Measurements from ENCODE around the gene PSMA4. TPM values are rescaled to one million over a fixed set of nuclear protein-coding genes. Genes with fewer than 3 reads are reported as not detected.

Gene PSMA4
- total and polyA plus RNA-seq, 8 donors: 7.2 to 393 (median 162) TPM

- intact Hi-C loops (cut with DNase I; ENCODE audit: low total_unique reads): no loop called here
- 34 to 70% (median 49%) methylated on average over 4 of the region's 4 CpGs for WGBS, 5 donors
- H3K4me1 ChIP-seq: no peaks in the 10 kb centered on the region
These were observed 33.2 kb downstream of the PSMA4 start for GRCh38 chr15:78573416-78573815.

GRCh38 chr15:78574944-78575343 lies 34.7 kb downstream of the PSMA4 start:
- H3K9me3 ChIP-seq: no peaks in the 10 kb centered on the region
- no peaks in the 10 kb centered on the region for H3K4me1 ChIP-seq
- no peak overlapping the region for H3K27ac ChIP-seq
- TF ChIP-seq CTCF (IDR thresholded peaks at IDR 0.05): no peak
- TF ChIP-seq POLR2A (IDR thresholded peaks at IDR 0.05): no peak
- no peak for TF ChIP-seq POLR2AphosphoS5 (IDR thresholded peaks at IDR 0.05)
- no peak for TF ChIP-seq EP300 (IDR thresholded peaks at IDR 0.05)
- peaks cover 0 to 3% (median under 1%) of the 10 kb centered on the region in 3 donors for H3K27me3 ChIP-seq
- H3K4me3 ChIP-seq: no peak overlapping the region
- 95 to 100% (median 97%) methylated on average over 1 of the region's 1 CpG for WGBS, 5 donors
- intact Hi-C loops (cut with DNase I; ENCODE audit: low total_unique reads): no loop called here
- H3K36me3 ChIP-seq: no peaks in the 10 kb centered on the region
- DNase-seq: no peak

More at GRCh38 chr15:78573416-78573815, 33.2 kb downstream of the PSMA4 start:
- H3K9me3 ChIP-seq: no peaks in the 10 kb centered on the region
- no peak for TF ChIP-seq CTCF (IDR thresholded peaks at IDR 0.05)
- no peak for TF ChIP-seq POLR2A (IDR thresholded peaks at IDR 0.05)
- no peak for TF ChIP-seq POLR2AphosphoS5 (IDR thresholded peaks at IDR 0.05)
- TF ChIP-seq EP300 (IDR thresholded peaks at IDR 0.05): no peak
- H3K4me3 ChIP-seq: no peak overlapping the region
- no peaks in the 10 kb centered on the region for H3K36me3 ChIP-seq
- H3K27ac ChIP-seq: no peak overlapping the region
- no peak for DNase-seq
- H3K27me3 ChIP-seq: peaks cover 0 to 10% (median 4%) of the 10 kb centered on the region in 3 donors

GRCh38 chr15:78597583-78597982 lies 57.3 kb downstream of the PSMA4 start:
- no peaks in the 10 kb centered on the region for H3K4me1 ChIP-seq
- H3K27me3 ChIP-seq: peaks cover 0 to 4% (median 0%) of the 10 kb centered on the region in 3 donors
- no peak overlapping the region for H3K4me3 ChIP-seq
- DNase-seq: no peak
- peaks cover 0 to 2% (median 0%) of the 10 kb centered on the region in 4 donors for H3K36me3 ChIP-seq
- intact Hi-C loops (cut with DNase I; ENCODE audit: low total_unique reads): no loop called here
- no peak overlapping the region for H3K27ac ChIP-seq
- WGBS, 5 donors: 92 to 100% (median 97%) methylated on average over 1 of the region's 1 CpG
- TF ChIP-seq CTCF (IDR thresholded peaks at IDR 0.05): no peak
- TF ChIP-seq POLR2A (IDR thresholded peaks at IDR 0.05): no peak
- no peak for TF ChIP-seq POLR2AphosphoS5 (IDR thresholded peaks at IDR 0.05)
- no peaks in the 10 kb centered on the region for H3K9me3 ChIP-seq

- Histone ChIP-seq H3K9me3 (no peaks in the 10 kb centered on the region), H3K4me3 (no peak overlapping the region), H3K27ac (no peak overlapping the region), H3K4me1 (no peaks in the 10 kb centered on the region), H3K27me3 (peaks cover 0 to 4% (median 0%) of the 10 kb centered on the region in 3 donors), H3K36me3 (peaks cover 0 to 2% (median 0%) of the 10 kb centered on the region in 4 donors)
- no peak for DNase-seq
- 75 to 87% (median 80%) methylated on average over 3 of the region's 3 CpGs for WGBS, 5 donors
- intact Hi-C loops (cut with DNase I; ENCODE audit: low total_unique reads): no loop called here
- TF ChIP-seq EP300 (IDR thresholded peaks at IDR 0.05) (no peak), POLR2A (IDR thresholded peaks at IDR 0.05) (no peak), CTCF (IDR thresholded peaks at IDR 0.05) (no peak), POLR2AphosphoS5 (IDR thresholded peaks at IDR 0.05) (no peak)
These were observed 58.1 kb downstream of the PSMA4 start for GRCh38 chr15:78598348-78598747.

All from stomach (tissue), 9 donors.